Neural cell (in vitro differentiated cells): ENCODE results near the gene ACOT13. TPM values are rescaled to one million over a fixed set of nuclear protein-coding genes. Genes with fewer than 3 reads are reported as not detected.

ENCODE experiments used
- H2AFZ ChIP-seq: fragments of 200-600, 300-800 bp; sonication (generic), shearing (Covaris generic); 2 replicates; pipeline ENCODE4 v1.6.0; 2014; ENCODE audit warnings: low read depth, mild to moderate bottlenecking, antibody characterized with exemption, low read length, moderate library complexity
- H3F3A ChIP-seq: fragments of 200-600 bp; shearing (Covaris generic); 2 replicates; pipeline ENCODE4 v1.6.1; 2016; ENCODE audit warnings: mild to moderate bottlenecking, moderate library complexity, mixed read lengths, antibody characterized with exemption, low read length; ENCODE audit not compliant: insufficient read depth, poor library complexity, severe bottlenecking
- H3K27ac ChIP-seq: fragments of 200-600, 300-800 bp; sonication (generic), shearing (Covaris generic); 2 replicates; pipeline ENCODE4 v1.5.1; 2014; ENCODE audit warnings: mild to moderate bottlenecking, low read length, moderate library complexity
- H3K27me3 ChIP-seq: fragments of 300-800, 200-600 bp; sonication (generic), shearing (Covaris generic); 2 replicates; pipeline ENCODE4 v1.6.0; 2014; ENCODE audit warnings: mild to moderate bottlenecking, low read depth, low read length, moderate library complexity; ENCODE audit not compliant: insufficient read depth
- H3K36me3 ChIP-seq: fragments of 300-800, 200-600 bp; sonication (generic), shearing (Covaris generic); 2 replicates; pipeline ENCODE4 v1.5.1; 2014; ENCODE audit warnings: mild to moderate bottlenecking, antibody characterized with exemption, low read length, moderate library complexity; ENCODE audit not compliant: insufficient read depth
- H3K4me2 ChIP-seq: fragments of 300-800, 200-600 bp; sonication (generic), shearing (Covaris generic); 2 replicates; pipeline ENCODE4 v1.6.0; 2014; ENCODE audit warnings: mild to moderate bottlenecking, low read length
- H3K4me3 ChIP-seq: fragments of 300-800, 200-600 bp; sonication (generic), shearing (Covaris generic); 2 replicates; pipeline ENCODE4 v1.5.1; 2014; ENCODE audit warnings: mild to moderate bottlenecking, low read length, moderate library complexity
- H3K79me2 ChIP-seq: fragments of 200-600 bp; shearing (Covaris generic); replicated peaks from 2 replicates; pipeline ENCODE4 v1.6.0; 2014; ENCODE audit warnings: mild to moderate bottlenecking, low read length, moderate library complexity; ENCODE audit not compliant: insufficient read depth
- H3K9ac ChIP-seq: fragments of 300-800, 200-600 bp; sonication (generic), shearing (Covaris generic); 2 replicates; pipeline ENCODE4 v1.6.1; 2016; ENCODE audit warnings: mild to moderate bottlenecking, low read length, mixed read lengths
- H3K9me2 ChIP-seq: fragments of 200-600 bp; shearing (Covaris generic); 2 replicates; pipeline ENCODE4 v1.6.1; 2016; ENCODE audit warnings: mild to moderate bottlenecking, low read length, mixed read lengths; ENCODE audit not compliant: insufficient read depth
- H3K9me3 ChIP-seq: fragments of 200-600, 300-800 bp; sonication (generic), shearing (Covaris generic); 2 replicates; pipeline ENCODE4 v1.6.1; 2016; ENCODE audit warnings: mild to moderate bottlenecking, mixed run types, low read length, moderate library complexity, mixed read lengths
- H4K20me1 ChIP-seq: fragments of 200-600 bp; shearing (Covaris generic); 2 replicates; pipeline ENCODE4 v1.6.1; 2016; ENCODE audit warnings: mild to moderate bottlenecking, mixed run types; ENCODE audit not compliant: insufficient read depth
- EP300 ChIP-seq: fragments of 450-650 bp; conservative IDR thresholded peaks from 2 replicates; pipeline ENCODE4 v1.6.1; 2014; ENCODE audit warnings: antibody characterized with exemption, mild to moderate bottlenecking, moderate library complexity; ENCODE audit not compliant: poor library complexity, severe bottlenecking
- EZH2 ChIP-seq: fragments of 200-600, 300-800 bp; shearing (Covaris generic), sonication (generic); IDR thresholded peaks from 2 replicates; pipeline ENCODE4 v1.6.1; 2014; ENCODE audit warnings: antibody characterized with exemption, low read length, borderline replicate concordance, mild to moderate bottlenecking; ENCODE audit not compliant: insufficient read depth, poor library complexity, severe bottlenecking
- MXI1 ChIP-seq: fragments of 450-650 bp; conservative IDR thresholded peaks from 2 replicates; pipeline ENCODE4 v1.6.1; 2014; ENCODE audit warnings: antibody characterized with exemption, mild to moderate bottlenecking; ENCODE audit not compliant: poor library complexity, severe bottlenecking
- POLR2AphosphoS5 ChIP-seq: IDR thresholded peaks from 2 replicates; pipeline ENCODE4 v1.6.1; 2012
- RAD21 ChIP-seq: fragments of 450-650 bp; conservative IDR thresholded peaks from 2 replicates; pipeline ENCODE4 v1.6.1; 2014; ENCODE audit warnings: antibody characterized with exemption, mild to moderate bottlenecking, moderate library complexity
- SMC3 ChIP-seq: fragments of 450-650 bp; conservative IDR thresholded peaks from 2 replicates; pipeline ENCODE4 v1.6.1; 2014; ENCODE audit warnings: antibody characterized with exemption, mild to moderate bottlenecking, moderate library complexity; ENCODE audit not compliant: poor library complexity
- TAF1 ChIP-seq: IDR thresholded peaks from 2 replicates; pipeline ENCODE4 v1.6.1; 2012; ENCODE audit warnings: low read depth
- polyA plus RNA-seq: library from polyadenylated mRNA; depleted of rRNA; stranded (reverse); fragments of >200 nt; gene quantifications from 2 replicates; pipeline ENCODE4 v1.2.3, GENCODE V29; 2014
- TF ChIP-seq, protein P1 (sequence below): fragments of 450-650 bp; IDR thresholded peaks from 2 replicates; pipeline ENCODE4 v1.5.1; 2014; ENCODE audit warnings: antibody characterized with exemption, mild to moderate bottlenecking, moderate library complexity; ENCODE audit not compliant: poor library complexity, severe bottlenecking
- TF ChIP-seq, protein P2 (sequence below): IDR thresholded peaks from 2 replicates; pipeline ENCODE4 v1.6.1; 2012; ENCODE audit warnings: borderline replicate concordance

The ACOT13 gene
- polyA plus RNA-seq, 1 donor from 2014 or later: 9.9 TPM

DNA sequence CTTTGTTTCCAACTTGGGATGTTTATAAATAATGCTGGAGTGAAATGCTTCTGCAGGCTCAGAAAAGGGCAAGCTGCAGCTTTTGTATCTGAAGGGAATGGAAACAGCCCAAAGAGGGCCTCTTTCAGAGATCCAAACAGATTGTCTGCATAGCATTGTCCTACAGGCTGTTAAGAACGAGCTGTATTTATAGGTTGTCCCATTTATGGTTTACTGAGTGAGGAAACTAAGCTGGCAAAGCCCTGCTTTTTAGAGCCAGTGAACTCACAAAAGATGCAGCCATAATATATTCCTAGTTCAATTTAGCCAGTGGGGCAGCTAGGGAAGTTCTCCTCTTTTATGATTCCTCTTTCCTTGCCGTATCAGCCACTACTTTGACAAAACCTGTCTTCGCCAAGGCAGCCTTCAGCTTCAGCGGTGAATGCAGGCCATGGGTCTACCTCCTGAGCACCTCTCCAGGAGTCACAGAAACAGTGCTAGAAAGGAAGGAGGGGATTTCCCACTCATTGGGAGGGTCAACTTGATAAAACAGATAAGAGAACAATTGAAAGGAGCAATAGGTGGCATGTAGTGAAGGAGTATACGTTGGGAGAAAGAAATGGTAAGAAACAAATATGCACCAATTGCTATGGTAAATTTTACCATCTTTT, 35.9 kb upstream of the ACOT13 start:
- no peaks in the 10 kb centered on the region for H4K20me1 ChIP-seq
- H3K79me2 ChIP-seq: no peaks in the 10 kb centered on the region
- no peaks in the 10 kb centered on the region for H3K36me3 ChIP-seq
- H3K27me3 ChIP-seq: no peaks in the 10 kb centered on the region
- H3K4me3 ChIP-seq: no peak overlapping the region
- no peak overlapping the region for H3K9ac ChIP-seq
- H3K9me3 ChIP-seq: no peaks in the 10 kb centered on the region
- no peaks in the 10 kb centered on the region for H3F3A ChIP-seq
- no peak overlapping the region for H3K4me2 ChIP-seq
- TF ChIP-seq SMC3 (no peak), POLR2AphosphoS5 (no peak), RAD21 (no peak), EZH2 (no peak), EP300 (no peak), MXI1 (no peak), TAF1 (no peak)
- TF ChIP-seq, protein P1, sequence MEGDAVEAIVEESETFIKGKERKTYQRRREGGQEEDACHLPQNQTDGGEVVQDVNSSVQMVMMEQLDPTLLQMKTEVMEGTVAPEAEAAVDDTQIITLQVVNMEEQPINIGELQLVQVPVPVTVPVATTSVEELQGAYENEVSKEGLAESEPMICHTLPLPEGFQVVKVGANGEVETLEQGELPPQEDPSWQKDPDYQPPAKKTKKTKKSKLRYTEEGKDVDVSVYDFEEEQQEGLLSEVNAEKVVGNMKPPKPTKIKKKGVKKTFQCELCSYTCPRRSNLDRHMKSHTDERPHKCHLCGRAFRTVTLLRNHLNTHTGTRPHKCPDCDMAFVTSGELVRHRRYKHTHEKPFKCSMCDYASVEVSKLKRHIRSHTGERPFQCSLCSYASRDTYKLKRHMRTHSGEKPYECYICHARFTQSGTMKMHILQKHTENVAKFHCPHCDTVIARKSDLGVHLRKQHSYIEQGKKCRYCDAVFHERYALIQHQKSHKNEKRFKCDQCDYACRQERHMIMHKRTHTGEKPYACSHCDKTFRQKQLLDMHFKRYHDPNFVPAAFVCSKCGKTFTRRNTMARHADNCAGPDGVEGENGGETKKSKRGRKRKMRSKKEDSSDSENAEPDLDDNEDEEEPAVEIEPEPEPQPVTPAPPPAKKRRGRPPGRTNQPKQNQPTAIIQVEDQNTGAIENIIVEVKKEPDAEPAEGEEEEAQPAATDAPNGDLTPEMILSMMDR: no peak
- TF ChIP-seq, protein P2, sequence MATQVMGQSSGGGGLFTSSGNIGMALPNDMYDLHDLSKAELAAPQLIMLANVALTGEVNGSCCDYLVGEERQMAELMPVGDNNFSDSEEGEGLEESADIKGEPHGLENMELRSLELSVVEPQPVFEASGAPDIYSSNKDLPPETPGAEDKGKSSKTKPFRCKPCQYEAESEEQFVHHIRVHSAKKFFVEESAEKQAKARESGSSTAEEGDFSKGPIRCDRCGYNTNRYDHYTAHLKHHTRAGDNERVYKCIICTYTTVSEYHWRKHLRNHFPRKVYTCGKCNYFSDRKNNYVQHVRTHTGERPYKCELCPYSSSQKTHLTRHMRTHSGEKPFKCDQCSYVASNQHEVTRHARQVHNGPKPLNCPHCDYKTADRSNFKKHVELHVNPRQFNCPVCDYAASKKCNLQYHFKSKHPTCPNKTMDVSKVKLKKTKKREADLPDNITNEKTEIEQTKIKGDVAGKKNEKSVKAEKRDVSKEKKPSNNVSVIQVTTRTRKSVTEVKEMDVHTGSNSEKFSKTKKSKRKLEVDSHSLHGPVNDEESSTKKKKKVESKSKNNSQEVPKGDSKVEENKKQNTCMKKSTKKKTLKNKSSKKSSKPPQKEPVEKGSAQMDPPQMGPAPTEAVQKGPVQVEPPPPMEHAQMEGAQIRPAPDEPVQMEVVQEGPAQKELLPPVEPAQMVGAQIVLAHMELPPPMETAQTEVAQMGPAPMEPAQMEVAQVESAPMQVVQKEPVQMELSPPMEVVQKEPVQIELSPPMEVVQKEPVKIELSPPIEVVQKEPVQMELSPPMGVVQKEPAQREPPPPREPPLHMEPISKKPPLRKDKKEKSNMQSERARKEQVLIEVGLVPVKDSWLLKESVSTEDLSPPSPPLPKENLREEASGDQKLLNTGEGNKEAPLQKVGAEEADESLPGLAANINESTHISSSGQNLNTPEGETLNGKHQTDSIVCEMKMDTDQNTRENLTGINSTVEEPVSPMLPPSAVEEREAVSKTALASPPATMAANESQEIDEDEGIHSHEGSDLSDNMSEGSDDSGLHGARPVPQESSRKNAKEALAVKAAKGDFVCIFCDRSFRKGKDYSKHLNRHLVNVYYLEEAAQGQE: no peak
- no peak overlapping the region for H2AFZ ChIP-seq
- H3K9me2 ChIP-seq: no peaks in the 10 kb centered on the region
- H3K27ac ChIP-seq: no peak overlapping the region

DNA sequence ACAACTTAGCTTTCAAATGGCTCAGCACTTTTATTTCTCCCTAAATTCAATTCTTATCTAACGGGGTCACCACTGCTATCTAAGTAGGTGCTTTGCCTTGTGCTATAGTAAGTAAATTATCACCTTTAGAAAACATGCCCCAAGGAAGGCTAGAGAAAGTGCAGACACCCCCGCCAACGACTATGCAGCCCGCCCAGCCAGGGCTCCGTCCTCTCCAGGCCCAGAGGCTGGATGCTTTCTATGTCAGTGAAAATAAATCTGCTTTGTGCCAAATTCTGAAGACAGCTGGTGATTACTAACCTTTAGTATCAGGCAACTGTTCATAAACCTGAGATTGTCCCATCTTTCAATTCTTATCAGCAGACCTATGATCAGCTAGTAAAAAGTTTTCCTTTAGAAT, 35.2 kb upstream of the ACOT13 start:
- Histone ChIP-seq H3K79me2 (no peaks in the 10 kb centered on the region), H4K20me1 (no peaks in the 10 kb centered on the region), H2AFZ (no peak overlapping the region), H3F3A (no peaks in the 10 kb centered on the region), H3K27ac (no peak overlapping the region), H3K27me3 (no peaks in the 10 kb centered on the region), H3K4me2 (no peak overlapping the region), H3K9me3 (no peaks in the 10 kb centered on the region), H3K9ac (no peak overlapping the region), H3K36me3 (no peaks in the 10 kb centered on the region), H3K9me2 (no peaks in the 10 kb centered on the region), H3K4me3 (no peak overlapping the region)
- TF ChIP-seq EZH2 (no peak), TAF1 (no peak), MXI1 (no peak), SMC3 (no peak), EP300 (no peak), RAD21 (no peak), POLR2AphosphoS5 (no peak)
- TF ChIP-seq, protein P2: no peak
- TF ChIP-seq, protein P1: no peak
